Cardiac muscle cell (in vitro differentiated cells and primary cell): ENCODE data around the gene SDCBP2. TPM values are rescaled to one million over a fixed set of nuclear protein-coding genes. Genes with fewer than 3 reads are reported as not detected.

ENCODE experiments used
- DNase-seq, 2 donors: peaks; one replicate each; pipeline versions ENCODE4 v3.0.0 to v3.0.0-alpha.2; 2010 to 2017; ENCODE audit warnings: low read depth in 1 of 2, low spot score in 1 of 2
- H3K27ac ChIP-seq: fragments of 200-600 bp; sonication (generic); 2 replicates; pipeline ENCODE4 v1.5.1; 2016
- H3K27me3 ChIP-seq: fragments of 200-600 bp; sonication (generic); 2 replicates; pipeline ENCODE4 v1.6.0; 2016; ENCODE audit warnings: control low read depth
- H3K36me3 ChIP-seq: fragments of 200-600 bp; sonication (generic); 2 replicates; pipeline ENCODE4 v1.5.1; 2016; ENCODE audit warnings: control low read depth
- H3K4me1 ChIP-seq: fragments of 200-600 bp; sonication (generic); 2 replicates; pipeline ENCODE4 v1.8.1; 2017; ENCODE audit warnings: low read depth, mild to moderate bottlenecking, mixed run types
- H3K4me3 ChIP-seq: fragments of 200-600 bp; sonication (generic); 2 replicates; pipeline ENCODE4 v1.5.1; 2016; ENCODE audit warnings: mild to moderate bottlenecking
- H3K9me3 ChIP-seq: fragments of 200-600 bp; sonication (generic); 2 replicates; pipeline ENCODE4 v1.5.1; 2017; ENCODE audit warnings: low read depth, mild to moderate bottlenecking, control low read depth
- CTCF ChIP-seq: IDR thresholded peaks from 2 replicates; pipeline ENCODE4 v1.5.1; 2012; ENCODE audit warnings: low read depth, mild to moderate bottlenecking, low read length
- polyA plus RNA-seq: library from polyadenylated mRNA; unstranded; fragments of >200 nt; fragmentation: Nextera tagmentation; extraction: Ambion mirVana; gene quantifications from 2 replicates; pipeline ENCODE4 v1.2.1, GENCODE V29; 2016
- total RNA-seq: library from RNA; depleted of rRNA; stranded (reverse); fragments of >200 nt; gene quantifications from 2 replicates; pipeline ENCODE4 v1.2.3, GENCODE V29; 2016

Gene SDCBP2
- total and polyA plus RNA-seq, 2 experiments from 2014 or later, result 6.2 to 8.0 TPM

- no peak for TF ChIP-seq CTCF
- H3K27ac ChIP-seq, result peak overlapping the region; percentile 11
- H3K4me1 ChIP-seq, result peaks cover 3% of the 10 kb centered on the region
- DNase-seq, result no peak
- H3K9me3 ChIP-seq, result no peaks in the 10 kb centered on the region
- peaks cover 7% of the 10 kb centered on the region for H3K36me3 ChIP-seq
- no peak overlapping the region for H3K4me3 ChIP-seq
- no peaks in the 10 kb centered on the region for H3K27me3 ChIP-seq
Observed at GRCh38 chr20:1376007-1376406, 47.1 kb upstream of the SDCBP2 start.

- no peaks in the 10 kb centered on the region for H3K27me3 ChIP-seq
- no peak overlapping the region for H3K4me3 ChIP-seq
- DNase-seq, result peak in 1 of 2 donors; percentile 75
- H3K9me3 ChIP-seq, result no peaks in the 10 kb centered on the region
- peaks cover 3% of the 10 kb centered on the region for H3K4me1 ChIP-seq
- H3K27ac ChIP-seq, result peak overlapping the region; percentile 11
- H3K36me3 ChIP-seq, result peaks cover 10% of the 10 kb centered on the region
- TF ChIP-seq CTCF, result no peak
Observed at GRCh38 chr20:1375515-1375914, 46.6 kb upstream of the SDCBP2 start.

GRCh38 chr20:1374246-1374645, 45.3 kb upstream of the SDCBP2 start:
- peak in 1 of 2 donors; percentile 74 for DNase-seq
- no peak overlapping the region for H3K4me3 ChIP-seq
- H3K36me3 ChIP-seq, result peaks cover 10% of the 10 kb centered on the region
- H3K27ac ChIP-seq, result no peak overlapping the region
- peaks cover 3% of the 10 kb centered on the region for H3K4me1 ChIP-seq
- no peaks in the 10 kb centered on the region for H3K9me3 ChIP-seq
- H3K27me3 ChIP-seq, result no peaks in the 10 kb centered on the region
- TF ChIP-seq CTCF, result peak; percentile 23

- no peak for DNase-seq
- no peak for TF ChIP-seq CTCF
Observed at GRCh38 chr20:1373614-1374013, 44.7 kb upstream of the SDCBP2 start.

GRCh38 chr20:1373036-1373435, 44.1 kb upstream of the SDCBP2 start:
- no peak for DNase-seq
- Histone ChIP-seq H3K4me1 (peaks cover 3% of the 10 kb centered on the region), H3K36me3 (peaks cover 10% of the 10 kb centered on the region), H3K27me3 (no peaks in the 10 kb centered on the region), H3K9me3 (no peaks in the 10 kb centered on the region), H3K27ac (no peak overlapping the region), H3K4me3 (no peak overlapping the region)
- no peak for TF ChIP-seq CTCF

More at GRCh38 chr20:1373614-1374013, 44.7 kb upstream of the SDCBP2 start:
- no peak overlapping the region for H3K27ac ChIP-seq
- peaks cover 10% of the 10 kb centered on the region for H3K36me3 ChIP-seq
- H3K4me1 ChIP-seq, result peaks cover 3% of the 10 kb centered on the region
- H3K9me3 ChIP-seq, result no peaks in the 10 kb centered on the region
- no peak overlapping the region for H3K4me3 ChIP-seq
- no peaks in the 10 kb centered on the region for H3K27me3 ChIP-seq
